Bronchial epithelial cell (primary cell): ENCODE measurements around the gene LLCFC1. TPM values are rescaled to one million over a fixed set of nuclear protein-coding genes. Genes with fewer than 3 reads are reported as not detected.

Experiments used
- DNase-seq: peaks from one replicate; pipeline ENCODE4 v3.0.0-alpha.2; 2010; ENCODE audit warnings: low read depth
- FAIRE-seq: peaks from 2 replicates; lab custom pipeline; 2011; peaks lifted over from hg19 to GRCh38; lab: Jason Lieb, UNC
- H3K27me3 ChIP-seq: 2 replicates; pipeline ENCODE4 v1.5.1; 2011; ENCODE audit warnings: low read length; ENCODE audit not compliant: control insufficient read depth, insufficient read depth
- H3K36me3 ChIP-seq: 2 replicates; pipeline ENCODE4 v1.5.1; 2011; ENCODE audit warnings: low read length; ENCODE audit not compliant: control insufficient read depth, insufficient read depth
- H3K4me3 ChIP-seq: 2 replicates; pipeline ENCODE4 v1.5.1; 2011; ENCODE audit warnings: mild to moderate bottlenecking, low read depth, low read length, control low read depth
- total RNA-seq: library from RNA; depleted of rRNA; stranded (reverse); fragments of >200 nt; gene quantifications from 2 replicates; pipeline ENCODE4 v1.2.1, GENCODE V29; 2014
- TF ChIP-seq, protein P1 (sequence below): IDR thresholded peaks from 2 replicates; pipeline ENCODE4 v1.5.1; 2011; ENCODE audit warnings: mild to moderate bottlenecking, moderate library complexity, low read length, control low read depth, inconsistent platforms; ENCODE audit not compliant: insufficient read depth, severe bottlenecking

The LLCFC1 gene
- total RNA-seq, 1 donor from 2014 or later: not detected

DNA sequence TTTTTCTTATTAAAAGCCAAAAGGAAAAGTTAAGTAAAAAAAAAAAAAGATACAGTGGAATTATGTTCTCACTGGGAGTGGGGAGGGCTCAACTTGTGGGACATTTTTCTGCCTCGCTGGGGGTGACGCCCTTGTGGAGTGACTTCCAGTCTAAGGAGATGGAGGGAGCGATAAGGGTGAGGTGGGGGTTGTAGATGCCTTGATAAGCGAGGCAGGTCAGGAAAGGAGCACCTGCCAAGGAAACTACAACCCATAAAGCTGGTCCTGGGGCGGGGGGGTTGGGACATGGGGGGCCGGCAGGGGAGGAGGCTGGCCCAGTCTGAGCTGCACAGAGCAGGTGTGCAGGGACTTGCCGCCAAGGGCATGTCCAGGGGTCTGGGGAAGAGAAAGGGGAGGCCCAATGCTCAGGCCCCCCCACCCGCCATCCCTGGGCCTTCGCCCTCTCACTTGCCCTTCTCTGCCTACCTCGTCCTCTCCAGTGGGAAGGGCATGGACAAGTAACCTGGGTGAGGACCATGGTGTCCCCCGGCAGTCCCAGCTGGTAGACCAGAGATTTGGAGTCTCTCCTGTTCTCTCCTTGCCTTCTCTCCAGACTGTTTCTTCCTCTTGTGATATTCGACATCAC is 3.2 kb upstream of the LLCFC1 start:
- DNase-seq: no peak
- no peak for FAIRE-seq
- Histone ChIP-seq H3K27me3 (peaks cover 2% of the 10 kb centered on the region), H3K4me3 (no peak overlapping the region), H3K36me3 (no peaks in the 10 kb centered on the region)
- TF ChIP-seq, protein P1, sequence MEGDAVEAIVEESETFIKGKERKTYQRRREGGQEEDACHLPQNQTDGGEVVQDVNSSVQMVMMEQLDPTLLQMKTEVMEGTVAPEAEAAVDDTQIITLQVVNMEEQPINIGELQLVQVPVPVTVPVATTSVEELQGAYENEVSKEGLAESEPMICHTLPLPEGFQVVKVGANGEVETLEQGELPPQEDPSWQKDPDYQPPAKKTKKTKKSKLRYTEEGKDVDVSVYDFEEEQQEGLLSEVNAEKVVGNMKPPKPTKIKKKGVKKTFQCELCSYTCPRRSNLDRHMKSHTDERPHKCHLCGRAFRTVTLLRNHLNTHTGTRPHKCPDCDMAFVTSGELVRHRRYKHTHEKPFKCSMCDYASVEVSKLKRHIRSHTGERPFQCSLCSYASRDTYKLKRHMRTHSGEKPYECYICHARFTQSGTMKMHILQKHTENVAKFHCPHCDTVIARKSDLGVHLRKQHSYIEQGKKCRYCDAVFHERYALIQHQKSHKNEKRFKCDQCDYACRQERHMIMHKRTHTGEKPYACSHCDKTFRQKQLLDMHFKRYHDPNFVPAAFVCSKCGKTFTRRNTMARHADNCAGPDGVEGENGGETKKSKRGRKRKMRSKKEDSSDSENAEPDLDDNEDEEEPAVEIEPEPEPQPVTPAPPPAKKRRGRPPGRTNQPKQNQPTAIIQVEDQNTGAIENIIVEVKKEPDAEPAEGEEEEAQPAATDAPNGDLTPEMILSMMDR: no peak

DNA sequence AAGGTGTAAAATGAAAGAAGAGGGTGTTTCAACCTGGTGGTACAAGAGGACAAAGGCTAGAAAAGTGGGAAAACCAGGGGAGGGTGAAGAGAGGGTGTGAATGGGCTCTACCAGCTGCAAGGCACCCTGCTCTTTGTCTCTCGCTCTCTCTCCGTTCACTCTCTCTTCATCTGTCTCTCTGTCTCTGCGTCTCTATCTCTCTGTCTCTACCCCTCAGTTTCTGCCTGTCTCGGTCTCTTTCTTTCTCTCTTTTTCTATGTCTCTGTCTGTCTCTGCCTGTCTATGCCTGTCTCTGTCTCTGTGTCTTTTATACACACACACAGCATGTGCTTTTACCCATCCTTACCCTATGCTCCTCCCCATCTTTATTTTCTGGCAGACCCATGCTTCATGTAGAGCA is 673 bp upstream of the LLCFC1 start:
- no peak for FAIRE-seq
- Histone ChIP-seq H3K27me3 (no peaks in the 10 kb centered on the region), H3K36me3 (no peaks in the 10 kb centered on the region), H3K4me3 (no peak overlapping the region)
- no peak for DNase-seq
- TF ChIP-seq, protein P1: no peak

DNA sequence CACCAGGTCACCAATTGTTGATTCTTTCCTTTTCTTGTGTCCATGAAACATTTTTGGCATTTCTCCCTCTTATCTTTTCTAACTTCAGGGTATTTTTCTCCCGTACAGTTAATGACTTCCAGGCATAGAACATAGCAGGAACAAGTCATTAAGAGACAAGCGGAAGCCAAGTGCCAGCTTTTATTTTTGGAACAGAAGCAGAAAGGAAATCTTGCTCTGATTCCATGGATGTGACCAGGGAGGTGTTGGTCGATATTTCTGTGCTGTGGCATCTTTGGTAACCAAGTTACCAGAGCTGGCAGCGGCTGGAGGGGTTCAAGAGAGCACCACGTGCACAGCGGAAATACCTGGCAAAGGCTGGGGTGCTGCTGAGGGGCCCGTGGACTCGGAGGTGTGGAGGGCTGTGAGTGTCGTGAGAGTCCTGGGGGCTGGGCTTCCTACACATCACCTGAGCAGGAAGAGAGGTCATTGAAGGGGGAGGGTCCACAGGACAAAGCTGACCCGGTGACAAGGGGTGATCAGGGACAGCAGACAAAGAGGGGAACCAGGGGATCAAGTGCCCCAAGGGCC is 1.8 kb downstream of the LLCFC1 start:
- FAIRE-seq (no peak), DNase-seq (no peak)
- Histone ChIP-seq H3K4me3 (no peak overlapping the region), H3K27me3 (no peaks in the 10 kb centered on the region), H3K36me3 (no peaks in the 10 kb centered on the region)
- TF ChIP-seq, protein P1: no peak

DNA sequence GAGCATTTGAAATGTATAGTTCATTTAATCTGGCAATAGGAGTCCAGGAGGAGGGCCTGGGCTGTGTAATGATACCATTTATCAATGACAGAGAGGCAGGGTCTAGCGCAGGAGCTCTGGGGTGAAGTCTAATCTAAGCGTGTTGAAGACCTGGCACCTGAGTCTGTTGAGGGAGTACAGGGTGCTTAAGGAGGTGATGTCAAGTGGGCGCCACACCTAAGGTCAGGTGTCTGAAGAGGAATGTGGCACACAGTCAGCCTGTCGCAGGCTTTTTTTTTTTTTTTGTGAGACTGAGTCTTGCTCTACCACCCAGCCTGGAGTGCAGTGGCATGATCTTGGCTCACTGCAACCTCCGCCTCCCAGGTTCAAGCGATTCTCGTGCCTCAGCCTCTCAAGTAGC is 2.3 kb downstream of the LLCFC1 start:
- no peak for FAIRE-seq

DNA sequence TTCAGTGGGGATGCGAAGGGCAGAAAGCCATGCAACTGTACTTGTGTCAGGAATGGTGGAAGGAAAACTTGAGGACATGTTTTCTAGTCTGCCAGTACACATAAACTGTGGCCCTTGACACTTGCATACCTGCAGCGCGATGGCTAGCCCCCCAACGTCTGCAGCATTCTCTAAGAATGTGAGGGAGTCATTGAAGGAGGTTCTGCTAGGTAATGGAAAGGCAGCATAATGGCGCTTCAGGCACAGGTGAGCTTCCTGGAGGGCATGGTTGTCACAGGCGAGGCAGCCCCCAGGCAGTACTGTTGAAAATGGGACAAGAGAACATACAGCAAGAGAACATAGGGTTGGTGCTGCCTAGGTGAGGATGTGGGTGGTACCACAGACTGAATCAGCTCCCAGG is 3.5 kb downstream of the LLCFC1 start:
- no peak overlapping the region for H3K4me3 ChIP-seq
- no peaks in the 10 kb centered on the region for H3K36me3 ChIP-seq
- TF ChIP-seq, protein P1: no peak
- FAIRE-seq (no peak), DNase-seq (no peak)
- H3K27me3 ChIP-seq: no peaks in the 10 kb centered on the region

More for the DNA sequence above, 2.3 kb downstream of the LLCFC1 start:
- TF ChIP-seq, protein P1: no peak
- no peaks in the 10 kb centered on the region for H3K27me3 ChIP-seq
- no peak overlapping the region for H3K4me3 ChIP-seq
- no peak for DNase-seq
- H3K36me3 ChIP-seq: no peaks in the 10 kb centered on the region

DNA sequence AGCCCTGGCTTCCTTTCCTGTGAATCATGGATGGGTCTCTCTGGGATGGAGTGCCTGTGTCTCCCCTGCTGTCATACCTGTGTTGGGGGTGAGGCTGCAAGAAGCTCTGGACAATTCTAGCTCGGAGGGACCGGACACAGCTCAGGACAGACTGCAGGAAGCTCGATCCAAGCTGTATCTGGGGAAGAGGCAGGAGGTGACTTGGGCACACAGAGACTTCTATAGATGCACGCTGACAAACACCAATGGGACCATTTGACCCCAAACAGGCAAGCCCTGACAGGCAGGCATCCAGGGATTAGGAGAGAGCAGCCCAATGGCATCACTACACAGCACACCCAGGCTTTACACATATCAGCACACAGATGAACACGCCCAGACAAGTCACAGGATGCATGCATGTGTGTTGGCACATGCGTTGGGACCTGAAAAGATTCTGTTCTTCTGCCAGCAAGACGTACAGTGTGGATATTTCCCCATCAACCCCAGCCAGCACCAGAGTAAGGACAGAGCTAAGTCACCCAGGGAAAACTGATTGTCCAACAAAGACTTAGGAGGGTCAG is 4.5 kb downstream of the LLCFC1 start:
- TF ChIP-seq, protein P1: no peak
- no peak overlapping the region for H3K4me3 ChIP-seq
- peak; percentile 97 for DNase-seq
- peak; percentile 96 for FAIRE-seq
- H3K36me3 ChIP-seq: no peaks in the 10 kb centered on the region
- no peaks in the 10 kb centered on the region for H3K27me3 ChIP-seq
